ENCODE measurements around the gene FRMD4A. TPM values are rescaled to one million over a fixed set of nuclear protein-coding genes. Genes with fewer than 3 reads are reported as not detected.

Gene FRMD4A
- total RNA-seq, 4 donors from 2014 or later: 4.0 to 12.7 (median 5.6) TPM

DNA sequence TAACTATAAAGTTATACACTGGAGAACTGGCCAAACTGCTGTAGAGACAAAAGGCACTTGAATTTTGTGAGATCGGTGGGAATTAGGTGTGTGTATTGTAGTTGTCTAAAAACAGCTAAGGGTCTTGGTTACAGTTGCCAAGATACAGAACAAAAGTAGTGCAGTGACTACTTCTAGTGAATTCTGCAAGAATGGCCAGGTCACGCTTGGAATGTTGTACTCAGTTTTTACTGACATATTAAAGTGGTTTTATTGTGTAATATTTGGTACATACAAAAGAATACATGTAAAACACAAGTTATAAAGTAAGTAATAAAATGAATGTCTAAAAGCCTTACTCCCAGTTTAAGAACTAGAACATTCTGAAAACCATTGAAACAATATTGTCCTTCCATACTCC lies 701.6 kb downstream of the FRMD4A start:
- 81% methylated on average over 2 of the region's 2 CpGs for WGBS, 2 donors (ENCODE audit: low coverage in 1 of 2)
- peaks cover 0 to 7% (median 2%) of the 10 kb centered on the region in 4 donors for H3K36me3 ChIP-seq
- in situ Hi-C loops (cut with MboI; ENCODE audit: low pct_ligation_motif_present in 1 of 4, low pct_unique_long_range_greater_than_20kb in 1 of 4, low sequenced_read_pairs in 3 of 4): no loop called here
- no peaks in the 10 kb centered on the region for H3K27me3 ChIP-seq
- peaks cover 4 to 16% (median 7%) of the 10 kb centered on the region in 4 donors for H3K4me1 ChIP-seq
- H3K4me3 ChIP-seq: no peak overlapping the region
- no peak for TF ChIP-seq EP300 (IDR thresholded peaks at IDR 0.05; ENCODE audit: low read depth)
- TF ChIP-seq POLR2A (IDR thresholded peaks at IDR 0.05): no peak
- TF ChIP-seq POLR2AphosphoS5 (IDR thresholded peaks at IDR 0.05): no peak
- TF ChIP-seq, protein P1, sequence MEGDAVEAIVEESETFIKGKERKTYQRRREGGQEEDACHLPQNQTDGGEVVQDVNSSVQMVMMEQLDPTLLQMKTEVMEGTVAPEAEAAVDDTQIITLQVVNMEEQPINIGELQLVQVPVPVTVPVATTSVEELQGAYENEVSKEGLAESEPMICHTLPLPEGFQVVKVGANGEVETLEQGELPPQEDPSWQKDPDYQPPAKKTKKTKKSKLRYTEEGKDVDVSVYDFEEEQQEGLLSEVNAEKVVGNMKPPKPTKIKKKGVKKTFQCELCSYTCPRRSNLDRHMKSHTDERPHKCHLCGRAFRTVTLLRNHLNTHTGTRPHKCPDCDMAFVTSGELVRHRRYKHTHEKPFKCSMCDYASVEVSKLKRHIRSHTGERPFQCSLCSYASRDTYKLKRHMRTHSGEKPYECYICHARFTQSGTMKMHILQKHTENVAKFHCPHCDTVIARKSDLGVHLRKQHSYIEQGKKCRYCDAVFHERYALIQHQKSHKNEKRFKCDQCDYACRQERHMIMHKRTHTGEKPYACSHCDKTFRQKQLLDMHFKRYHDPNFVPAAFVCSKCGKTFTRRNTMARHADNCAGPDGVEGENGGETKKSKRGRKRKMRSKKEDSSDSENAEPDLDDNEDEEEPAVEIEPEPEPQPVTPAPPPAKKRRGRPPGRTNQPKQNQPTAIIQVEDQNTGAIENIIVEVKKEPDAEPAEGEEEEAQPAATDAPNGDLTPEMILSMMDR (IDR thresholded peaks at IDR 0.05): no peak
- DNase-seq: no peak
- intact Hi-C loops (cut with DNase I; ENCODE audit: low total_unique reads): no loop called here
- H3K9me3 ChIP-seq: no peaks in the 10 kb centered on the region
- H3K27ac ChIP-seq: peak overlapping the region in 1 of 4 donors; percentile 8

DNA sequence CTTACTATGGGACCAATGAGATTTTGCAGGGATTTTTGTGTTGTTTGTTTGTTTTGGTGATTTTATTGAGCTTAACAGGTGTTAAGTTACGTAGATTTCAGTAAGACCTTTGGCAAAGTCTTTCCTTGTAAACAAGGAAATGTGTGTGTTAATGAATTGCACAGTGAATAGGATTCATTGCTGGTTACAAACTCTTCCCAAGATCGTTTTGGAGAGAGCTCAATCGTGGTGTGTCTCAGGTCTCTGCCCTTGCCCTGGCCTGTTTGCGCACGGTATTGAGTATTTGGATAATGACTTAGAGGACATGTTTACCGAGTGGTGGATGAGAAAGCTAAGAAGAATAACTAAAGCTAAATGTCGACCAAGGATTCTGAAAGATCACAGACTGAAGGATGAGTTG lies 702.1 kb downstream of the FRMD4A start:
- no peak for DNase-seq
- TF ChIP-seq POLR2AphosphoS5 (IDR thresholded peaks at IDR 0.05) (no peak), EP300 (IDR thresholded peaks at IDR 0.05; ENCODE audit: low read depth) (no peak), POLR2A (IDR thresholded peaks at IDR 0.05) (no peak)
- TF ChIP-seq, protein P1 (IDR thresholded peaks at IDR 0.05): no peak
- Histone ChIP-seq H3K9me3 (no peaks in the 10 kb centered on the region), H3K27ac (no peak overlapping the region), H3K36me3 (peaks cover 0 to 7% (median 2%) of the 10 kb centered on the region in 4 donors), H3K4me1 (peaks cover 4 to 12% (median 7%) of the 10 kb centered on the region in 4 donors), H3K27me3 (no peaks in the 10 kb centered on the region), H3K4me3 (no peak overlapping the region)
- intact Hi-C loops (cut with DNase I; ENCODE audit: low total_unique reads): no loop called here
- WGBS, 2 donors (ENCODE audit: low coverage in 1 of 2): 42 to 56% methylated on average over 3 to 7 of the region's 7 CpGs
- in situ Hi-C loops (cut with MboI; ENCODE audit: low pct_ligation_motif_present in 1 of 4, low pct_unique_long_range_greater_than_20kb in 1 of 4, low sequenced_read_pairs in 3 of 4): no loop called here

DNA sequence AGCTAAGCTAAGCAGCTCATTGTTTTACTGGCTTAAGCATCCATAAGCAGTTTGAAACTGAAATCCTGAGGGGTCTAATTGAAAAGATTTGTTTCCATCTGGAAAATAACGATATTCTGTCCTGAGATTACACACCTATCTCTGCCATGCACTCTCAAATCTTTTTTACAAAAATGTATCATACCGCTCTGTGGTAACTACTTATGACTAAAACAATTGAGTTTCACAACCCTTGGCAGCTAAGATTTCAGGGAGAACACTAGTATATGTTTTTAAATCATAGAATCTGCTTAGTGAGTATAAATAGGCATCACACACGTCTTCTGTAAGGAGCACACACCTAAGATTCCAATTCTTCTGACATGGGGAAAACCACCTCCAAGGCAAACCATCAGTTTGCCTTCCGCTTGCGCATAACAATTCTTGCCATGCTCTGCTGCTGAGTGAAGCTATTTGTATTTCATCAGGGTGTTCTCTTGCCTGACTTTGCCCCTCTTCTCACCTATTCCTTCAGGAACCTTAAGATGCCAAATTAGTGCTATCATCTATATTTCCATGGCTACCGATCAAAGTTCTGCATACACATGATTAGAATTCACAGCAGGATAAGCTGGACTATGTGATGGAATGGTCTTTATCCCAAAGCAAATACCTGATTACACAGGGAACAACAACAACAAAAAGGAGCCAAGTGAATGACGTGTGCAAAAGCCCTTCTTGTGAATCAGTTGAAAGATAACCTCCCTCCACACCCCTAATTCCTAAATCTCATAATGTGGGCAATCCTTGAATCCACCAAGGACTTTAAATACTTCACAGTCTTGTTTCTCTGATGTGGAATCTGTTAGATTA lies 703.0 kb downstream of the FRMD4A start:
- in situ Hi-C loops (cut with MboI; ENCODE audit: low pct_ligation_motif_present in 1 of 4, low pct_unique_long_range_greater_than_20kb in 1 of 4, low sequenced_read_pairs in 3 of 4) (no loop called here), intact Hi-C loops (cut with DNase I; ENCODE audit: low total_unique reads) (no loop called here)
- no peaks in the 10 kb centered on the region for H3K27me3 ChIP-seq
- peaks cover 0 to 3% (median 0%) of the 10 kb centered on the region in 4 donors for H3K4me1 ChIP-seq
- peaks cover 0 to 7% (median 2%) of the 10 kb centered on the region in 4 donors for H3K36me3 ChIP-seq
- no peak for DNase-seq
- WGBS, 2 donors (ENCODE audit: low coverage in 1 of 2): 88 to 91% methylated on average over 4 to 7 of the region's 7 CpGs
- no peaks in the 10 kb centered on the region for H3K9me3 ChIP-seq
- no peak for TF ChIP-seq POLR2AphosphoS5 (IDR thresholded peaks at IDR 0.05)
- TF ChIP-seq EP300 (IDR thresholded peaks at IDR 0.05; ENCODE audit: low read depth): no peak
- TF ChIP-seq, protein P1 (IDR thresholded peaks at IDR 0.05): no peak
- no peak for TF ChIP-seq POLR2A (IDR thresholded peaks at IDR 0.05)
- H3K4me3 ChIP-seq: no peak overlapping the region
- no peak overlapping the region for H3K27ac ChIP-seq

DNA sequence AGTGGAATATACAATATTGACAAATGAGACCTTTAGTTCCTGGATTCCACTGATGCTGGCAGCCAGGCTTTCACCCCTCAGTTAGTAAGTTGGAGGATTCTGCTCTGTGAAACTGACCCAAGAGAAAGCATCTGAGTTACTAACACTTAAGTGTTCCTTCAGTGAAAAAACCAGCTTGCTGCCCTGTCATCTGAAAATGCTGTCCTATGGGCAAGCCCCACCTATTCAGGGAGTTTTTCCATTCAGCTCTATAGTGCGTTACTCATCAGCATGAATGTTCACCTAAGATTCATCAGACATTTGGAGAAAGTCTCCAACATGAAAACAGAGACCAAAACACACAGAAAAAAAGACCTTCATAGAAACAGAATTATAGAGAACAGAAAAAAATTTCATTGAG lies 706.1 kb downstream of the FRMD4A start:
- in situ Hi-C loops (cut with MboI; ENCODE audit: low pct_ligation_motif_present in 1 of 4, low pct_unique_long_range_greater_than_20kb in 1 of 4, low sequenced_read_pairs in 3 of 4) (no loop called here), intact Hi-C loops (cut with DNase I; ENCODE audit: low total_unique reads) (no loop called here)
- TF ChIP-seq POLR2AphosphoS5 (IDR thresholded peaks at IDR 0.05): no peak
- TF ChIP-seq POLR2A (IDR thresholded peaks at IDR 0.05): no peak
- no peak for TF ChIP-seq EP300 (IDR thresholded peaks at IDR 0.05; ENCODE audit: low read depth)
- TF ChIP-seq, protein P1 (IDR thresholded peaks at IDR 0.05): no peak
- Histone ChIP-seq H3K4me1 (no peaks in the 10 kb centered on the region), H3K27me3 (no peaks in the 10 kb centered on the region), H3K4me3 (no peak overlapping the region), H3K9me3 (no peaks in the 10 kb centered on the region), H3K36me3 (peaks cover 0 to 7% (median 2%) of the 10 kb centered on the region in 4 donors), H3K27ac (no peak overlapping the region)
- DNase-seq: no peak
- WGBS, 2 donors (ENCODE audit: low coverage in 1 of 2): 93 to 100% methylated on average over 1 of the region's 1 CpG
